NCI-H82 treated with DMSO at 0.1 percent for 48 hours (cell line): ENCODE results near the gene SLC25A42.
"Not testable (repeated sequence)": the region's sequence is repeated elsewhere in the genome, so short reads cannot be mapped to it uniquely, and the experiment has no call there.

Experiments
- DNase-seq: peaks from one replicate; lab custom pipeline; 2025; ENCODE audit not compliant: unreplicated experiment; lab: John Stamatoyannopoulos, UW

Gene SLC25A42, protein sequence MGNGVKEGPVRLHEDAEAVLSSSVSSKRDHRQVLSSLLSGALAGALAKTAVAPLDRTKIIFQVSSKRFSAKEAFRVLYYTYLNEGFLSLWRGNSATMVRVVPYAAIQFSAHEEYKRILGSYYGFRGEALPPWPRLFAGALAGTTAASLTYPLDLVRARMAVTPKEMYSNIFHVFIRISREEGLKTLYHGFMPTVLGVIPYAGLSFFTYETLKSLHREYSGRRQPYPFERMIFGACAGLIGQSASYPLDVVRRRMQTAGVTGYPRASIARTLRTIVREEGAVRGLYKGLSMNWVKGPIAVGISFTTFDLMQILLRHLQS

GRCh38 chr19:19063183-19064097, at the start of gene SLC25A42:
TSS of gene SLC25A42 (plus strand) at chr19:19063994. CDS start at chr19:19096125, 32,131 bp downstream.
- DNase-seq, result peak; percentile 100

- no peak for DNase-seq
These were observed 42.7 kb upstream of the SLC25A42 start for GRCh38 chr19:19021115-19021514.

- no peak for DNase-seq
These were observed 41.3 kb upstream of the SLC25A42 start for GRCh38 chr19:19022380-19022961.

DNA sequence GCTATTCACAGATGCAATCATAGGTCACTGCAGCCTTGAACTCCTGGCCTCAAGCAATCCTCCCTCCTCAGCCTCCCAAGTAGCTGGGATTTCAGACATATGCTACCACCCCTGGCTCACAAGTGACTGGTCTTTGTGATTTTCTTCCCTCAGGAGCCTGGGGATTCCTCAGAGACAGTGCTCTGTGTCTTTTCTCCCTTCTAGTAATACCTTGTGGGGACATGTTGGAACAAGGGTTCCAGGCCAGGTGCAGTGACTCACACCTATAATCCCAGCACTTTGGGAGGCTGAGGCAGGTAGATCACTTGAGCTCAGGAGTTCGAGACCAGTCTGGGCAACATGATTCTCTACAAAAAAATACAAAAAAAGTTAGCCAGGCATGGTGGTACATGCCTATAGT, 40.4 kb upstream of the SLC25A42 start:
- DNase-seq, result not testable (repeated sequence)

DNA sequence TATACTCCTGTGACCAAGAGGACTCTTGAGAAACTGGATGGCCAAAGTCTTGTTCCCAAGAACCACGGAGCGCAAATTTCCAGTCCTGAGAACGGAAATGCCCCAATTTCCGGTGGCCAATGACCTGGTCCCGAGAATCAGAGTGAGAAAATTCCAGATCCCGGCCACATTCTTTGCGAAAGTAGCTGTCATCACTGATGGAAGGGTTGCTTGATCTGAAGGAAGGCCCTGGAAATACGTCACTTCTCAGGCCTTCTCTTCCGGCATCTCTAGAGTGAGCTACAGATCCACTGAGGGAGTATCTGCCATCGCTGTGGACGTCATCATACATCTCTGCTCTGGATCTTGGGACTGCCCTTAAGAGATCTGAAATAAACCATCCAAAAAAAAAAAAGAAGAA, 37.9 kb upstream of the SLC25A42 start:
- DNase-seq, result no peak

- no peak for DNase-seq
These were observed 37.4 kb upstream of the SLC25A42 start for GRCh38 chr19:19026299-19026971.

DNA sequence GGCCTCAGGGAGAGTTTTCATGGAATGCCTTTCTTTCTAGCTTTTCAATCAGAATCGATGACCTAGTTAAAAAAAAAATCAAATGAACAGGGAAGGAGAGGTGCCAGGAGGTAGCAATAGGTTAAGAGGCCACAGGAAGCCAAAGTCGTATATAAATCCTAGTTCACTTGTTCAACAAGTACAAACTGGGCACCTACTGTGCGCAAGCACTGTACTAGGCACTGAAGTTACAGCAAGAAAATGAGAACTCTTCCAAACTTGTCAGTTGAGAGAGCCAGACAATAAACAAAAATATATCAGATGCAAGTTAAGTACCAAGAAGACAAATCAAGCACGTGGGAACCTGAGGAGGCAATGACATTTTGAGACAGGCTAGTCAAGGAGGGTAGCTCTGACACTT, 36.6 kb upstream of the SLC25A42 start:
- no peak for DNase-seq

DNA sequence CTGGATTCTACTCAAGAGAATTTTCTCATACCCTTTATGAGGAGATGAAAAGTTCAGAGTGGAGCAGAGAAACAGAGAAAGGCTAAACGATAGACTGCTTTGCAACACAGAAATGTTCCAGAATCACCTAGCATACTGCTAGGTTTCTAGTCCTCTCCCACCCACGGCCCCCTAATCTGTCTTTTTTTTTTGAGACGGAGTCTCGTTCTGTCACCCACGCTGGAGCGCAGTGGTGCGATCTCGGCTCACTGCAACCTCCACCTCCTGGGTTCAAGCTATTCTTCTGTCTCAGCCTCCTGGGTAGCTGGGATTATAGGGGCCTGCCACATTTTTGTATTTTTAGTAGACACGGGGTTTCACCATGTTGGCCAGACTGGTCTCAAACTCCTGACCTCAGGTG, 35.3 kb upstream of the SLC25A42 start:
- no peak for DNase-seq

- DNase-seq, result no peak
These were observed 31.9 kb upstream of the SLC25A42 start for GRCh38 chr19:19031891-19032290.

- peak; percentile 94 for DNase-seq
These were observed 31.2 kb upstream of the SLC25A42 start for GRCh38 chr19:19032420-19033175.

DNA sequence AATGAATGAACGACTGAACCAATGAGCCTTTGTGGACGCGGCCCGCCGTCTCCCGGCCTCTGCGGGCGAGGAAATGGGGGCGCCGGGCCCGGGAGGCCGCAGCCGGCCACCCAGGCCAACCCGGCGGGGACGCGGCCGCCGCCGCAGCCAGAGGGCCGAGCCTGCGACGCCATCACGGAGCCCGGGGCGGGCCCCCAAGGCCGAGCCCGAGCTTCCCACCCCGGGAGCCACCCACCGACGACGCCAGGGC, 30.7 kb upstream of the SLC25A42 start:
- DNase-seq, result no peak

GRCh38 chr19:19033426-19034203, 30.2 kb upstream of the SLC25A42 start, which contains the start of the genes ARMC6 and SUGP2:
TSS of gene ARMC6 (plus strand) at chr19:19033603. CDS start at chr19:19034210, 607 bp downstream.
TSS of gene SUGP2 (minus strand) at chr19:19033517. CDS start at chr19:19031071, 2,446 bp downstream.
- DNase-seq, result peak; percentile 92

- DNase-seq, result peak; percentile 82
These were observed 29.6 kb upstream of the SLC25A42 start for GRCh38 chr19:19034204-19034624.

GRCh38 chr19:19039901-19040300, 23.9 kb upstream of the SLC25A42 start:
- DNase-seq, result no peak

GRCh38 chr19:19040417-19040816, 23.4 kb upstream of the SLC25A42 start:
- DNase-seq, result no peak

- no peak for DNase-seq
These were observed 21.0 kb upstream of the SLC25A42 start for GRCh38 chr19:19042732-19043280.

DNA sequence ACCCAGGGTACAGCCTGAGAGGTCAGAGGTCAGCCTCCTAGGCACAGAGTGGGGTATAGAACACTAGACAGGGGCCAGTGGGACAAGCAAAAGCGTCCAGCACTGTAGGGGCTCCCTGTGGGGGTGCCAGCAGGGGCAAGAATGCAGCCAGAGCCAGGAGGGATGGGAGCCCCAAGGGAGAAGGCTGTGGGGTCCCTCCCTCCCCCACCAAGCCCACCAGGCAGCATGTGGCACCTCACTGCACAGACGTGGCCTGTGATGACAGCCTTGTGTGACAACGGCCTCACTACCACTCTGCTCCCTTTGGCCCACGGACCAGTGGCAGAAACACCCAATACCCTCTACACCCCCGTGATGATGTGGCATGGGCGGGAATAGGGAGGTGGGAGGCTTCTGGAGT, 20.3 kb upstream of the SLC25A42 start:
- no peak for DNase-seq

DNA sequence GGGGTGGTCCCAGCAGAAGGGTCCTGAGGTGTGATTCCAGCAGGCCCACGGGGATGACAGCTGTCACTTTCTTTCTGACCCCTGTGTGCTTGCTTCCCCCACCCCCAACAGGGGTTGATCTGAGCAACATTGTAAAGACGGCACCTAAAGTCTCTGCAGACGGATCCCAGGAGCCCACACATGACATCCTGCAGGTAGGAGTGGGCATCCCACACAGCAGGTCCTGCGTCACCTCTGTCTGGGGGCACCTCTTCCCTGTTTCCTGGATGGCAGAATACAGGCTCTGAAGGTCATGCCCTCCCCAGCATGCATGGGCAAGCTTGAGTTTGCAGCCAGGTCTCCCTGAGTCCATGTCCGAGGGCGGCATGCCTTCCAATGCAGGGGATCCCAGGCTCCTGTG, 19.9 kb upstream of the SLC25A42 start:
- DNase-seq, result no peak

DNA sequence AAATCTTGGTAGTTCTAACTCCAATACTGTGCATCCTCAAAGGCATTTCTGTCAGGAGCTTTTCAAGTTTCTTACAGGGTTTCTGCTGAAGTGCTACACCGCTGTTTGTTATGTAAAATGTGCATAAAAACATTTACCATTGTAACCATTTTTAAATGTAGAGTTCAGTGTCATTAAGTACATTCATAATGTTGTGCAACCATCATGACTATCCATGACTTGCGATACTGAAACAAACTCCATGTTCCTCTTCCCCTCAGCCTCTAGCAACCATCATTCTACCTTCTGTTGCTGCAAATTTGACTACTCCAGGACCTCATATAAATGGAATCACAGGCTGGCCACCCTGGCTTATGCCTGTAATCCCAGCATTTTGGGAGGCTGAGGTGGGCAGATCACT, 14.4 kb upstream of the SLC25A42 start:
- DNase-seq, result no peak
